SK-N-SH (cell line): ENCODE measurements around the gene FMNL2. TPM values are rescaled to one million over a fixed set of nuclear protein-coding genes. Genes with fewer than 3 reads are reported as not detected.

ENCODE experiments used
- CTCF ChIA-PET: fragments of 300-600, 350-600 bp; formaldehyde crosslinking; extraction: SDS; loops from one replicate; lab custom pipeline; 2021; lab: Yijun Ruan, JAX
- POLR2A ChIA-PET: fragments of 350-600 bp; sonication (Branson Sonifier 250); formaldehyde crosslinking; extraction: SDS; loops from one replicate; lab custom pipeline; 2020; ENCODE audit warnings: antibody characterized with exemption, inconsistent platforms; lab: Yijun Ruan, JAX
- DNase-seq: peaks from one replicate; pipeline ENCODE4 v3.0.0; 2012
- H2AFZ ChIP-seq: fragments of 200-600 bp; sonication (generic); 2 replicates; pipeline ENCODE4 v1.8.1; 2016; ENCODE audit warnings: antibody characterized with exemption, mild to moderate bottlenecking, low read depth
- H3F3A ChIP-seq: fragments of 200-600 bp; sonication (generic); replicated peaks from 2 replicates; pipeline ENCODE3; 2016; ENCODE audit warnings: antibody characterized with exemption, mild to moderate bottlenecking; ENCODE audit not compliant: insufficient read depth
- H3K27ac ChIP-seq, 2 experiments: fragments of 200-500 bp in 1 of 2; fragments of 200-600 bp in 1 of 2; sonication (Bioruptor generic) in 1 of 2; sonication (generic), shearing (Covaris generic) in 1 of 2; 2 replicates each; pipeline versions ENCODE4 v1.5.1 to v1.6.1; 2014 to 2016; ENCODE audit warnings: low read depth in 2 of 2, inconsistent platforms in 1 of 2, low read length in 1 of 2, mild to moderate bottlenecking in 1 of 2, mixed read lengths in 1 of 2
- H3K27me3 ChIP-seq: fragments of 200-600 bp; sonication (generic), shearing (Covaris generic); 2 replicates; pipeline ENCODE4 v1.6.1; 2016; ENCODE audit warnings: mixed run types; ENCODE audit not compliant: insufficient read depth
- H3K36me3 ChIP-seq, 2 experiments: fragments of 200-500 bp in 1 of 2; fragments of 200-600 bp in 1 of 2; sonication (Bioruptor generic) in 1 of 2; sonication (generic) in 1 of 2; replicated peaks in 1 of 2; 2 replicates each; pipeline versions ENCODE3 to v1.5.1; 2014 to 2016; ENCODE audit warnings: low read length in 1 of 2, mild to moderate bottlenecking in 1 of 2; ENCODE audit not compliant: insufficient read depth in 2 of 2, control insufficient read depth in 1 of 2
- H3K4me1 ChIP-seq, 2 experiments: fragments of 200-500 bp in 1 of 2; fragments of 200-600 bp in 1 of 2; sonication (Bioruptor generic) in 1 of 2; sonication (generic), shearing (Covaris generic) in 1 of 2; 2 replicates each; pipeline versions ENCODE4 v1.5.1 to v1.6.1; 2014 to 2016; ENCODE audit warnings: low read depth in 1 of 2, low read length in 1 of 2, mixed run types in 1 of 2; ENCODE audit not compliant: insufficient read depth in 2 of 2, control insufficient read depth in 1 of 2
- H3K4me2 ChIP-seq: fragments of 200-600 bp; sonication (generic), shearing (Covaris generic); 2 replicates; pipeline ENCODE4 v1.6.1; 2017; ENCODE audit warnings: mixed run types
- H3K4me3 ChIP-seq, 2 experiments: fragments of 200-500 bp in 1 of 2; fragments of 200-600 bp in 1 of 2; sonication (Bioruptor generic) in 1 of 2; sonication (generic), shearing (Covaris generic) in 1 of 2; 2 replicates each; pipeline versions ENCODE4 v1.5.1 to v1.8.1; 2014 to 2016; ENCODE audit warnings: low read depth in 2 of 2, inconsistent platforms in 1 of 2, low read length in 1 of 2, mild to moderate bottlenecking in 1 of 2, mixed read lengths in 1 of 2, moderate library complexity in 1 of 2
- H3K79me2 ChIP-seq: fragments of 200-600 bp; sonication (generic); 2 replicates; pipeline ENCODE4 v1.8.1; 2017; ENCODE audit warnings: mild to moderate bottlenecking; ENCODE audit not compliant: insufficient read depth
- H3K9ac ChIP-seq: fragments of 200-600 bp; sonication (generic); 2 replicates; pipeline ENCODE4 v1.6.1; 2017; ENCODE audit warnings: mixed run types
- H3K9me2 ChIP-seq: fragments of 200-600 bp; sonication (generic); 2 replicates; pipeline ENCODE4 v1.6.1; 2017; ENCODE audit warnings: mixed run types
- H3K9me3 ChIP-seq: fragments of 200-600 bp; sonication (generic); 2 replicates; pipeline ENCODE4 v1.6.1; 2017; ENCODE audit warnings: mixed run types, mild to moderate bottlenecking, moderate library complexity
- H4K20me1 ChIP-seq: fragments of 200-600 bp; sonication (generic); 2 replicates; pipeline ENCODE4 v1.6.1; 2017; ENCODE audit warnings: mild to moderate bottlenecking, mixed run types; ENCODE audit not compliant: insufficient read depth
- EZH2phosphoT487 ChIP-seq: fragments of 200-600 bp; sonication (generic); IDR thresholded peaks from 2 replicates; pipeline ENCODE4 v1.6.1; 2017; ENCODE audit warnings: low read depth, mixed run types, mild to moderate bottlenecking, antibody characterized with exemption, moderate library complexity, borderline replicate concordance
- FOXJ3 ChIP-seq: sonication (generic); formaldehyde crosslinking; IDR thresholded peaks from 2 replicates; pipeline ENCODE4 v1.5.1; 2020; ENCODE audit warnings: mild to moderate bottlenecking, missing genetic modification reagents
- GABPA ChIP-seq: IDR thresholded peaks from 2 replicates; pipeline ENCODE4 v1.4.0; 2012; ENCODE audit warnings: low read depth, mild to moderate bottlenecking
- GATA2 ChIP-seq: sonication (generic); formaldehyde crosslinking; IDR thresholded peaks from 2 replicates; pipeline ENCODE4 v1.5.0; 2020; ENCODE audit warnings: mild to moderate bottlenecking, missing genetic modification reagents
- JUND ChIP-seq: IDR thresholded peaks from 2 replicates; pipeline ENCODE4 v1.4.0; 2012
- MAX ChIP-seq: IDR thresholded peaks from 2 replicates; pipeline ENCODE4 v1.4.0; 2012; ENCODE audit warnings: low read depth
- MEF2A ChIP-seq: IDR thresholded peaks from 2 replicates; pipeline ENCODE4 v1.4.0; 2012; ENCODE audit warnings: low read depth, borderline replicate concordance
- NRF1 ChIP-seq: IDR thresholded peaks from 2 replicates; pipeline ENCODE4 v1.6.1; 2012; ENCODE audit warnings: low read depth, mild to moderate bottlenecking, low read length
- PBX3 ChIP-seq: IDR thresholded peaks from 2 replicates; pipeline ENCODE4; 2012
- RFX5 ChIP-seq: IDR thresholded peaks from 2 replicates; pipeline ENCODE4 v1.6.1; 2012; ENCODE audit warnings: mild to moderate bottlenecking, improper control_type of control experiment, low read length
- RXRA ChIP-seq: IDR thresholded peaks from 2 replicates; pipeline ENCODE4 v1.4.0; 2012; ENCODE audit warnings: low read depth, mild to moderate bottlenecking, borderline replicate concordance
- TAF1 ChIP-seq: IDR thresholded peaks from 2 replicates; pipeline ENCODE4 v1.6.1; 2012; ENCODE audit warnings: low read depth, mild to moderate bottlenecking, low read length, moderate library complexity, borderline replicate concordance
- TCF12 ChIP-seq: IDR thresholded peaks from 2 replicates; pipeline ENCODE4 v1.4.0; 2012
- TEAD4 ChIP-seq: IDR thresholded peaks from 2 replicates; pipeline ENCODE4 v1.4.0; 2012; ENCODE audit warnings: mild to moderate bottlenecking, borderline replicate concordance; ENCODE audit not compliant: insufficient read depth
- USF1 ChIP-seq: IDR thresholded peaks from 2 replicates; pipeline ENCODE4 v1.4.0; 2012; ENCODE audit warnings: low read depth, borderline replicate concordance
- WGBS: methylation state at CpG from one replicate; pipeline ENCODE4 v1.1.6; 2017; ENCODE audit warnings: low lambda C conversion rate; 5-methylcytosine and 5-hydroxymethylcytosine counted together
- polyA plus RNA-seq, 3 experiments: library from polyadenylated mRNA; depleted of rRNA; stranded (reverse); fragments of >200 nt; gene quantifications; 2 replicates each; pipeline ENCODE4 v1.2.3, GENCODE V29; 2012
- TF ChIP-seq, protein P1 (sequence below): IDR thresholded peaks from 2 replicates; pipeline ENCODE4 v1.4.0; 2012; ENCODE audit warnings: low read depth, borderline replicate concordance
- TF ChIP-seq, protein P2 (sequence below): IDR thresholded peaks from 2 replicates; pipeline ENCODE4 v1.6.1; 2012; ENCODE audit warnings: mild to moderate bottlenecking, low read depth, low read length, moderate library complexity

FMNL2 gene
- polyA plus RNA-seq, 1 of the 3 experiments (the other 2 are of a cell fraction) = 14.5 TPM

DNA sequence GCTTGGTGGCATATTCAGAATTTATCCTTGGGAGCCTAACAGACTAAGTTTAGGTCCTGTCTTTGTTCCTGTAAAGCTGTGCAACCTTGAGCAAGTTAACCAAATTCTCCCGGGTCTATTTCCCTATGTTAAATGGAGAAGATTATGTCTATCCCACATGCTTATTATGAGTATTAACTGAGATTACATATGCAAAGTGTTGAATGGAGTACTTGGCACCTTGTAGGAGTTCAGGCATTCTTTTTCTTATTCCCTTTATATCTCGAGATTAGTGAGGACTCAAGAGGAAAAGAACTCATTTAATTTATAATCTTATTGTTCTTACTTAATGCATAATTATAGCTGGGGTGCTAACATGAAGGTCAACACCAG, 184.6 kb downstream of the FMNL2 start:
- CTCF ChIA-PET = no interaction called here
- H3K27ac ChIP-seq = no peak overlapping the region

GRCh38 chr2:152520759-152521158, 185.8 kb downstream of the FMNL2 start:
- Histone ChIP-seq H4K20me1 (no peaks in the 10 kb centered on the region), H3K27me3 (no peaks in the 10 kb centered on the region), H3K4me1 (peaks cover 7 to 17% of the 10 kb centered on the region in 2 experiments; a peak in 3 of 4 replicates), H3K9me3 (no peaks in the 10 kb centered on the region), H3K4me2 (no peak overlapping the region), H3K9me2 (no peaks in the 10 kb centered on the region), H3K27ac (no peak overlapping the region), H3K4me3 (no peak overlapping the region), H3K79me2 (peaks cover 9% of the 10 kb centered on the region; the same call in 1 of the 2 replicates), H3K9ac (no peak overlapping the region), H3F3A (peaks cover 37% of the 10 kb centered on the region), H3K36me3 (no peaks in the 10 kb centered on the region), H2AFZ (no peak overlapping the region)
- POLR2A ChIA-PET = no interaction called here
- no peak for DNase-seq
- CTCF ChIA-PET = interaction anchor here (1.3 to 1.4 kb wide), 2 partner anchors 9 to 88 kb away, joined by 3 read pairs; no protein-coding TSS in a partner anchor
- TF ChIP-seq NRF1 = no peak
- TF ChIP-seq MAX = no peak
- TF ChIP-seq USF1 = no peak
- TF ChIP-seq GABPA = no peak
- TF ChIP-seq TCF12 = no peak
- TF ChIP-seq JUND = no peak
- TF ChIP-seq RXRA = no peak
- TF ChIP-seq MEF2A = no peak
- TF ChIP-seq, protein P1, sequence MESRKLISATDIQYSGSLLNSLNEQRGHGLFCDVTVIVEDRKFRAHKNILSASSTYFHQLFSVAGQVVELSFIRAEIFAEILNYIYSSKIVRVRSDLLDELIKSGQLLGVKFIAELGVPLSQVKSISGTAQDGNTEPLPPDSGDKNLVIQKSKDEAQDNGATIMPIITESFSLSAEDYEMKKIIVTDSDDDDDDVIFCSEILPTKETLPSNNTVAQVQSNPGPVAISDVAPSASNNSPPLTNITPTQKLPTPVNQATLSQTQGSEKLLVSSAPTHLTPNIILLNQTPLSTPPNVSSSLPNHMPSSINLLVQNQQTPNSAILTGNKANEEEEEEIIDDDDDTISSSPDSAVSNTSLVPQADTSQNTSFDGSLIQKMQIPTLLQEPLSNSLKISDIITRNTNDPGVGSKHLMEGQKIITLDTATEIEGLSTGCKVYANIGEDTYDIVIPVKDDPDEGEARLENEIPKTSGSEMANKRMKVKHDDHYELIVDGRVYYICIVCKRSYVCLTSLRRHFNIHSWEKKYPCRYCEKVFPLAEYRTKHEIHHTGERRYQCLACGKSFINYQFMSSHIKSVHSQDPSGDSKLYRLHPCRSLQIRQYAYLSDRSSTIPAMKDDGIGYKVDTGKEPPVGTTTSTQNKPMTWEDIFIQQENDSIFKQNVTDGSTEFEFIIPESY = no peak
- TF ChIP-seq RFX5 = no peak
- TF ChIP-seq PBX3 = no peak
- no peak for TF ChIP-seq TEAD4
- TF ChIP-seq TAF1 = no peak
- TF ChIP-seq EZH2phosphoT487 = no peak

More for the DNA sequence above, 184.6 kb downstream of the FMNL2 start:
- H3K9ac ChIP-seq = no peak overlapping the region
- no peak for DNase-seq
- no peaks in the 10 kb centered on the region for H3K9me3 ChIP-seq
- peaks cover 31% of the 10 kb centered on the region for H3F3A ChIP-seq
- TF ChIP-seq MAX (no peak), GABPA (no peak), GATA2 (no peak), RXRA (no peak), FOXJ3 (CRISPR knock-in tag) (no peak)
- TF ChIP-seq, protein P2, sequence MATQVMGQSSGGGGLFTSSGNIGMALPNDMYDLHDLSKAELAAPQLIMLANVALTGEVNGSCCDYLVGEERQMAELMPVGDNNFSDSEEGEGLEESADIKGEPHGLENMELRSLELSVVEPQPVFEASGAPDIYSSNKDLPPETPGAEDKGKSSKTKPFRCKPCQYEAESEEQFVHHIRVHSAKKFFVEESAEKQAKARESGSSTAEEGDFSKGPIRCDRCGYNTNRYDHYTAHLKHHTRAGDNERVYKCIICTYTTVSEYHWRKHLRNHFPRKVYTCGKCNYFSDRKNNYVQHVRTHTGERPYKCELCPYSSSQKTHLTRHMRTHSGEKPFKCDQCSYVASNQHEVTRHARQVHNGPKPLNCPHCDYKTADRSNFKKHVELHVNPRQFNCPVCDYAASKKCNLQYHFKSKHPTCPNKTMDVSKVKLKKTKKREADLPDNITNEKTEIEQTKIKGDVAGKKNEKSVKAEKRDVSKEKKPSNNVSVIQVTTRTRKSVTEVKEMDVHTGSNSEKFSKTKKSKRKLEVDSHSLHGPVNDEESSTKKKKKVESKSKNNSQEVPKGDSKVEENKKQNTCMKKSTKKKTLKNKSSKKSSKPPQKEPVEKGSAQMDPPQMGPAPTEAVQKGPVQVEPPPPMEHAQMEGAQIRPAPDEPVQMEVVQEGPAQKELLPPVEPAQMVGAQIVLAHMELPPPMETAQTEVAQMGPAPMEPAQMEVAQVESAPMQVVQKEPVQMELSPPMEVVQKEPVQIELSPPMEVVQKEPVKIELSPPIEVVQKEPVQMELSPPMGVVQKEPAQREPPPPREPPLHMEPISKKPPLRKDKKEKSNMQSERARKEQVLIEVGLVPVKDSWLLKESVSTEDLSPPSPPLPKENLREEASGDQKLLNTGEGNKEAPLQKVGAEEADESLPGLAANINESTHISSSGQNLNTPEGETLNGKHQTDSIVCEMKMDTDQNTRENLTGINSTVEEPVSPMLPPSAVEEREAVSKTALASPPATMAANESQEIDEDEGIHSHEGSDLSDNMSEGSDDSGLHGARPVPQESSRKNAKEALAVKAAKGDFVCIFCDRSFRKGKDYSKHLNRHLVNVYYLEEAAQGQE = no peak
- H3K4me1 ChIP-seq = peaks cover 0 to 14% of the 10 kb centered on the region in 2 experiments; a peak in 2 of 4 replicates
- no peaks in the 10 kb centered on the region for H3K9me2 ChIP-seq
- H3K36me3 ChIP-seq = no peaks in the 10 kb centered on the region
- no peak overlapping the region for H2AFZ ChIP-seq
- POLR2A ChIA-PET = no interaction called here
- no peaks in the 10 kb centered on the region for H4K20me1 ChIP-seq
- no peak overlapping the region for H3K4me3 ChIP-seq
- peaks cover 13% of the 10 kb centered on the region; the same call in 1 of the 2 replicates for H3K79me2 ChIP-seq
- no peak overlapping the region for H3K4me2 ChIP-seq
- 66% methylated on average over 2 of the region's 2 CpGs for WGBS
- no peaks in the 10 kb centered on the region for H3K27me3 ChIP-seq
